ENCODE results near the gene TGFBR2.

GRCh38 chr3:30643763-30644462 is 37.5 kb downstream of the TGFBR2 start:
- TF ChIP-seq HDAC6 (IDR thresholded peaks at IDR 0.05; ENCODE audit: low read depth, low read length) (no peak), ZNF841 (CRISPR knock-in tag; IDR thresholded peaks at IDR 0.05; ENCODE audit: borderline replicate concordance) (no peak), POLR2A (IDR thresholded peaks at IDR 0.05; ENCODE audit: insufficient read depth in 1 of 2, low read depth in 2 of 2, low read length in 2 of 2) (peak in 1 of 2 experiments; percentile 13; a peak in 1 of 4 replicates), CTCF (CRISPR knock-in tag; IDR thresholded peaks at IDR 0.05) (no peak), RFX5 (IDR thresholded peaks at IDR 0.05; ENCODE audit: low read depth, low read length) (no peak), POLR2AphosphoS5 (IDR thresholded peaks at IDR 0.05; ENCODE audit: low read depth, low read length) (peak; percentile 5; the same call in 1 of the 2 replicates), HNRNPL (IDR thresholded peaks at IDR 0.05; ENCODE audit: low read depth, low read length) (no peak), KLF16 (CRISPR knock-in tag; IDR thresholded peaks at IDR 0.05) (no peak), MBD4 (IDR thresholded peaks at IDR 0.05; ENCODE audit: borderline replicate concordance, low read length) (no peak), MAFK (conservative IDR thresholded peaks at IDR 0.05 in 1 of 2, IDR thresholded peaks at IDR 0.05 in 1 of 2; ENCODE audit: low read length in 2 of 2) (no peak), KAT2B (IDR thresholded peaks at IDR 0.05; ENCODE audit: borderline replicate concordance, low read depth, low read length) (no peak), PBX3 (CRISPR knock-in tag; IDR thresholded peaks at IDR 0.05; ENCODE audit: borderline replicate concordance) (no peak), U2AF1 (optimal IDR thresholded peaks at IDR 0.05; ENCODE audit: low read depth, low read length) (no peak), MIXL1 (CRISPR knock-in tag; IDR thresholded peaks at IDR 0.05) (no peak)

Measured in HepG2 (cell line).